OCI-M1 (cell line): ENCODE measurements around the gene C2orf69.
"Not testable (repeated sequence)": the region's sequence is repeated elsewhere in the genome, so short reads cannot be mapped to it uniquely, and the experiment has no call there.

ENCODE experiments used
- DNase-seq: peaks from one replicate; lab custom pipeline; 2025; lab: John Stamatoyannopoulos, UW

C2orf69 gene, protein sequence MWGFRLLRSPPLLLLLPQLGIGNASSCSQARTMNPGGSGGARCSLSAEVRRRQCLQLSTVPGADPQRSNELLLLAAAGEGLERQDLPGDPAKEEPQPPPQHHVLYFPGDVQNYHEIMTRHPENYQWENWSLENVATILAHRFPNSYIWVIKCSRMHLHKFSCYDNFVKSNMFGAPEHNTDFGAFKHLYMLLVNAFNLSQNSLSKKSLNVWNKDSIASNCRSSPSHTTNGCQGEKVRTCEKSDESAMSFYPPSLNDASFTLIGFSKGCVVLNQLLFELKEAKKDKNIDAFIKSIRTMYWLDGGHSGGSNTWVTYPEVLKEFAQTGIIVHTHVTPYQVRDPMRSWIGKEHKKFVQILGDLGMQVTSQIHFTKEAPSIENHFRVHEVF

GRCh38 chr2:199911052-199911876, at the start of gene C2orf69:
Gene C2orf69, plus strand, starts transcription at chr2:199911293. Its CDS starts 146 bp downstream, at chr2:199911439.
- peak; percentile 99 for DNase-seq

DNA sequence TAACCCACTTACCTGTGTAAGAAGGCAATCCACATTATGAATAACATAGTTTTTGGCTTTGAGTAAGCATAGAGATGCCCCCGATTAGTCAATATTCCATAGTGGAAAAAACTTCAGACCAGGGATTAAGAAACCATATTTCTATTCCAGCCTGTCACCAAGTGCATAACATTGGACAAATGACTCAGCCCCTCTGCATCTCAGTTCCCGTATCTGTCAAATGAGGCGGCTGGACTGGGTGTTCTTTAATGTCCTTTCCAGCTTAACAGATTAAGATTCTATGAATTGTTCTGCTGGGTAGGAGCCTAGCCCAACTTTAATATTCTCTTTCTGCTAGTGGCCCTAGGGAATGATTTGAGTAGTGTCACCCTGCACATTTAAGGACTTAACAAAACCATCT, 48.3 kb upstream of the C2orf69 start:
- peak; percentile 47 for DNase-seq

DNA sequence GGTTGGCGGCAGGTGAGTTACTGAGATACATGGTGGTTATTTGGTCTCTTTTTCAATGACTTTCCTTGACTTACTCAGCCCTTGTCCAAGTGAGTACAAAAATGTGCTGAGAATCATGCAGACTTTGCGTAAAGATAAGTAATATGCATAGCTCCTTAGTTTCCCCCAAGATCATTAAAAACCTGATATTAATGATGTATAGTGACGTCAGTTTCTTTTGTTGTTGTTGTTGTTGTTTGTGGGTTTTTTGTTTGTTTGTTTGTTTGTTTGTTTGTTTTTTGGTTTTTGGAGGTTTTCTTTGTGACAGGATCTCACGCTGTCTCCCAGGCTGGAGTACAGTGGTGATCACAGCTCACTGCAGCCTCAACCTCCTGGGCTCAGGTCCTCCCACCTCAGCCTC, 45.2 kb upstream of the C2orf69 start:
- DNase-seq, result no peak

- DNase-seq, result no peak
Observed at GRCh38 chr2:199868431-199869226, 42.5 kb upstream of the C2orf69 start.

- no peak for DNase-seq
Observed at GRCh38 chr2:199869227-199869541, 41.9 kb upstream of the C2orf69 start.

GRCh38 chr2:199869653-199870052, 41.4 kb upstream of the C2orf69 start:
- no peak for DNase-seq

DNA sequence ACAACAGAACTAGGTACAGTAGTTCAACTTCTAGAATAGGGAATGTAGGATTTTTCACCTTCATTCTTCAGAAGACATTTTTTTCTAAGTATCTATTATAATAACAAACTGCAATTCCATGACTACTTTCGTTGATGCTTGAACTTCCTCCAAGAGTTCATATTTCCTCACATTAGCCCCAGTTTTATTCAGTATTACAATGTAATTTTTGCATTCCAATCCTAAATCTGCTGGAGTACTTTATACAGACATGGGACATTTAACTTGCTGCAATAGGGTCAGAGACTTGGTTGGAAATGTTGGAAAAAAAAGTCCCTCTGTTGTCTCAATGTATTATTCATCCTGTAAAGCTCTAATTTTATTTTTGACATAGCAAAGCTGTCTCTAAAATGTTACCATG, 40.5 kb upstream of the C2orf69 start:
- no peak for DNase-seq

- no peak for DNase-seq
Observed at GRCh38 chr2:199874209-199874608, 36.9 kb upstream of the C2orf69 start.

- no peak for DNase-seq
Observed at GRCh38 chr2:199875400-199875799, 35.7 kb upstream of the C2orf69 start.

DNA sequence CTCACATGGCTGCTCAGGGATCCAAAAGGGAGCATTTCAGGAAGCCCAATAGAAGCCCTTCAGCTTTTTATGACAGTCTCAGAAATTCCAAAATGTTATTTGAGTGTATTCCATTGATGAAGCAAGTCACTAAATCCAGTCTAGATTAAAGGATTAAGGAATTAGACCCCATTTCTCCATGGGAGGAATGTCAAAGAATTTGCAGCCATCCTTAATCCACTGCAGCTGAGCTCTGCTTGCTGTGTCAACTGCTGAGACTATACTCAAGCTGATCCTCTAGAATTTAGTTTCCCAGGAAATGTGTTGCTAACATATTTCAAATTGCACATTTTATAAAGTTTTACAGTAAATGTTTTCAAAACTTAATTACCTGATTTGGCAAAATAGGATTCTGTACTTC, 28.4 kb upstream of the C2orf69 start:
- DNase-seq, result no peak

- no peak for DNase-seq
Observed at GRCh38 chr2:199883474-199884212, 27.4 kb upstream of the C2orf69 start.

GRCh38 chr2:199895406-199895805, 15.7 kb upstream of the C2orf69 start:
- DNase-seq, result no peak

- DNase-seq, result no peak
Observed at GRCh38 chr2:199896617-199897016, 14.5 kb upstream of the C2orf69 start.

DNA sequence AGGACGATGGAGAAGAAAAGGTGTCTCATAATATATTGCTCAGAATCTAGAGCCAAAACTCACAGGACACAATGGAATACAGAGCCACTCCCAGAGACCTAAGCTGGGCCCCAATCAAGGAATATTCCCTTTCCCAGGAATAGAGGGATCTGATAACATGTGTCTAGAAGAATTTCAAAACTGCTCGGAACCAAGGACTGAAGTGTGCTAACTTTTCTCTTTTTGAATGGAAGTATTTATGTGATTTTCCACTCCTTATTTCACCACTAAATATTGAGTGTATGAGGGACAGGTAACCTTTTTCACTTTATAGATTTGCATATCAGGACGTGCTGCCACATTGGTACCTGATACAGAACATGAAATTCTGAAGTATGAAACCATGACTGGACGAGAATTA, 9.2 kb upstream of the C2orf69 start:
- DNase-seq, result no peak

DNA sequence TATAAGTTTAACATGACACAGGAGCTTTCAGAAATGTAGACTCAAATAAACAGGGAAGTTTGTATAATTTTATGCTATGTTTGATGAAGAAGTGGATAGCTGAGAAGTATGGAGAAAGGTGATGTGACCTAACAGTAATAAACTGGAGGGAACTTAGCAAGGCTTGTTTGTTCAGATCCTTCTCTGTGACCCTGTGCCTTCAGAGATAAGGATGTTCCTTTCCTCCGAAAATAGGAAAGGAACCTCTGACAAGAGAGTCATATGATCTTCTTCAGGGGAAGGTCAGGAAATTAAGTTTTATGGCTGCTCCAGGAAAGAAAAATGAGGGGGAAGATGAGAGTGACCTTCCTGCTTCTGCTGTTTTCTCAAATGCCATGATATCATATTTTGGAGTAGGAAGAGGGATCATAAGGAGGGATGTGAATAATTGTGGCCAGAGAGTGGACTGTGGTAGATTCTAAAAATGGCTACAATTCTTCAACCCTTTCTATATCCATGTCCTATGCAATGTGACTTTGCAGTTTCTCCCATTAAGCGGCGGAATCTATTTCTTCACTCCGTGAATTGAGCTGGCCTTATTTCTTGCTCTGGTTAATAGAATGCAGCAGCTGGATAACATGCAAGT, 8.5 kb upstream of the C2orf69 start:
- DNase-seq, result peak; percentile 58

- DNase-seq, result peak; percentile 22
Observed at GRCh38 chr2:199903111-199903510, 8.0 kb upstream of the C2orf69 start.

GRCh38 chr2:199907008-199907714, 3.9 kb upstream of the C2orf69 start:
- DNase-seq, result peak; percentile 60

DNA sequence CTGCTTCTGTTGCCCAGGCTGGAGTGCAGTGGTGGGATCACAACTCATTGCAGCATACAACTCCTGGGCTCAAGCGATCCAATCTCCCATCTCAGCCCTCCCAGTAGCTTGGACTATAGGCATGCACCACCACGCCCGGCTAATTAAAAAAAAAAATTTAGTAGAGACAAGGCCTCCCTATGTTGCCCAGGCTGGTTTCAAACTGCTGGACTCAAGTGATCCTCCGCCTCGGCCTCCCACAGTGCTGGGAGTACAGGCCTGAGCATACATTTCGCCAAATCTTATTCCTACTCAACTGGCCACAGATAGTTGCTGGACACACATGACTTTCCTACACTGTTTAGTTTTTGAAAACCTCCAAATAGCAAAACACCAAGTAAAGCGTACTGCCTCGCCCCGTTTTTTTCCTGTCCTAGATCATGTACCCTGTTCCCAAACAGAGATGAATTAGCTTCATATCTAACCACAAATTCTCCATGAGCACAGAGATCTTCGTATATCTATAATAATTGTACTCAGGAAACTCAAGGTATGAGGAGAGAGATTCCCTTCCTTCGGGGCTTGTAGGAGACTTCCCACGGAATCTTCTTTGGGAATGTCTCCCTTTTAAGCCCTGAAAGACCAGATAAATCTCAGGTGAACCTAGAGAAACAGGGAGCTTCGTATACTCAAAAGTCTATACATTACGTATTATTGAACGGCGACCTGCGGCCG, 598 bp upstream of the C2orf69 start:
- DNase-seq, result peak; percentile 43

GRCh38 chr2:199911877-199912161, 726 bp downstream of the C2orf69 start:
- DNase-seq, result no peak

GRCh38 chr2:199912553-199913114, 1.5 kb downstream of the C2orf69 start:
- DNase-seq, result not testable (repeated sequence)
